Omental fat pad (tissue), 4 donors: ENCODE measurements around the gene ABCF1. TPM values are rescaled to one million over a fixed set of nuclear protein-coding genes. Genes with fewer than 3 reads are reported as not detected.

Experiments
- ATAC-seq: fragments of 150-250 bp; one replicate; pipeline ENCODE4 v1.9.1; 2016; ENCODE audit warnings: mild to moderate bottlenecking, moderate library complexity; ENCODE audit not compliant: low FRiP score
- DNase-seq: peaks from one replicate; pipeline ENCODE4 v3.0.0-alpha.2; 2019; ENCODE audit warnings: low spot score
- CTCF ChIP-seq, 3 donors: fragments of 450-650 bp; IDR thresholded peaks; one replicate each; pipeline ENCODE4 v1.5.1; 2016 to 2017; ENCODE audit warnings: antibody characterized with exemption in 3 of 3, mild to moderate bottlenecking in 3 of 3, moderate library complexity in 2 of 3
- total RNA-seq, 4 donors: library from RNA; depleted of rRNA; stranded (reverse); fragments of >200 nt; gene quantifications; one replicate each; pipeline ENCODE4 v1.1.0, GENCODE V29; 2016

The ABCF1 gene
- total RNA-seq, 4 donors from 2014 or later: 34.4 to 86.0 (median 51.1) TPM

DNA sequence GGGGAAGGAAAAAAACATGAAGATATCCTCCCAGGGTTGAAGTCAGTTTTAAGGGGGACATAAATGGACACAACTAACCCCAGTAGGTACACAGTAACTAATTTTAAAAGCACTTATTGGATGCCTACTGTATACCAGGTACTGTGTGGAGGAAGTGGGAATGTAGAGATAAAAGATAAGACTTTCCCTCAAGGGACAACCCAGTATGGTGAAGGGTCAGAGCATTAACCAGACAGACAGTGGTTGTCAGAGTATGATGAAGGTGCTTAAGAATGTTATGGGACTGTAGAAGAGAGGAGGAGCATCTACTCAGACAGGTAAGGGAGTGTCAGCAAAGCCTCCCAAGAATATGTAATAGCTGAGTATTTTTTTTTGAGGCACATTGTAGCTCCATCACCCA is 906 bp downstream of the ABCF1 start:
- DNase-seq (no peak), ATAC-seq (no peak)
- no peak for TF ChIP-seq CTCF (IDR thresholded peaks at IDR 0.05)

DNA sequence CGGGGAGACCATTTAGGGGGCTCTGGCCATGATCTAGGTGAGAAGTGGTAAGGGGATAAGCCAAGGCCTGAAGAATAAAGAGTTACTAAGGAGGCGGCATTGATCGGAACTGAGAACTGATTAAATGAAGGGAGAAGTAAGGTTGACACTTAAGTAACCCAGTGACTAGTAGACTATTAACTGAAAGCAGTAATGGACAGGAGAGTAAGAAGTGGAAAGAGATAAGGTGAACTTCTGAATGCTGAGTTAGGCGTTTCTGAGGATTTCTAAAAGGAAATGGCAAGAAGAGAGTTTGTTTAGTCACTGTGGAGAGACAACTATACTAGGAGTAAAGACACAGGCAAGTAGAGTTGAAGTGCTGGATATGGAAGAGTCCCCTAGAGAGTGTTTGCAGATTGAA is 1.9 kb downstream of the ABCF1 start:
- DNase-seq (no peak), ATAC-seq (no peak)
- TF ChIP-seq CTCF (IDR thresholded peaks at IDR 0.05): no peak

GRCh38 chr6:30578051-30578450 is 6.8 kb downstream of the ABCF1 start:
- DNase-seq: no peak
- TF ChIP-seq CTCF (IDR thresholded peaks at IDR 0.05): no peak
- no peak for ATAC-seq

- TF ChIP-seq CTCF (IDR thresholded peaks at IDR 0.05): no peak
- no peak for DNase-seq
- no peak for ATAC-seq
Measured at GRCh38 chr6:30583921-30584320, 12.7 kb downstream of the ABCF1 start.

DNA sequence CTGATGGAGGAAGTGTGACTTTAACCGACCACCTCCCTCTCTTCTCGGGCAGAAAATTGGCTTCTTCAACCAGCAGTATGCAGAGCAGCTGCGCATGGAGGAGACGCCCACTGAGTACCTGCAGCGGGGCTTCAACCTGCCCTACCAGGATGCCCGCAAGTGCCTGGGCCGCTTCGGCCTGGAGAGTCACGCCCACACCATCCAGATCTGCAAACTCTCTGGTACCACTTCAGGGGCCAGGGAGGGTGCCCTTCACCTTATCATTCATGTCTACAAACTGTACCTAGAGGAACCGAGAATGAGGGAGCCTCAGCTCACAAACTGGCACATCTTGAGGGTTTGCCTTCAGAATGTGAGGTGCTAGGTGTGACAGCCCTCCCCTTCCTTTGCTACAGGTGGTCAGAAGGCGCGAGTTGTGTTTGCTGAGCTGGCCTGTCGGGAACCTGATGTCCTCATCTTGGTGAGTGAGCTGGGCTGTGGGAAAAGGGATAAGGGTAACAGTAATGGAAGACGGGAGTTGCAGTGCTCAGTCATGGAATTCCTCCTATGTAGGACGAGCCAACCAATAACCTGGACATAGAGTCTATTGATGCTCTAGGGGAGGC is 18.6 kb downstream of the ABCF1 start:
- TF ChIP-seq CTCF (IDR thresholded peaks at IDR 0.05): no peak
- DNase-seq (no peak), ATAC-seq (no peak)

GRCh38 chr6:30590509-30590908 is 19.3 kb downstream of the ABCF1 start:
- ATAC-seq (no peak), DNase-seq (no peak)
- no peak for TF ChIP-seq CTCF (IDR thresholded peaks at IDR 0.05)

GRCh38 chr6:30591008-30591407 is 19.8 kb downstream of the ABCF1 start:
- no peak for TF ChIP-seq CTCF (IDR thresholded peaks at IDR 0.05)
- DNase-seq (no peak), ATAC-seq (no peak)
